ENCODE results near the gene RTP4. TPM values are rescaled to one million over a fixed set of nuclear protein-coding genes. Genes with fewer than 3 reads are reported as not detected.

RTP4 gene
- total and polyA plus RNA-seq, 8 donors = 3.6 to 65.3 (median 6.3) TPM; not detected in 2

- Histone ChIP-seq H3K9me3 (no peaks in the 10 kb centered on the region), H3K4me3 (peak overlapping the region in 2 of 4 donors; percentile 54 to 56), H3K4me1 (peaks cover 6 to 27% (median 16%) of the 10 kb centered on the region in 4 donors), H3K27ac (no peak overlapping the region), H3K27me3 (no peaks in the 10 kb centered on the region), H3K36me3 (peaks cover 0 to 25% (median 18%) of the 10 kb centered on the region in 4 donors)
- no peak for DNase-seq
- WGBS, 5 donors = 67 to 89% (median 85%) methylated on average over 3 of the region's 3 CpGs
- intact Hi-C loops (cut with DNase I; ENCODE audit: low total_unique reads) = no loop called here
- TF ChIP-seq POLR2A (IDR thresholded peaks at IDR 0.05) (no peak), CTCF (IDR thresholded peaks at IDR 0.05) (no peak), POLR2AphosphoS5 (IDR thresholded peaks at IDR 0.05) (no peak), EP300 (IDR thresholded peaks at IDR 0.05) (no peak)
These were observed 1.9 kb downstream of the RTP4 start for GRCh38 chr3:187370051-187370450.

GRCh38 chr3:187375581-187375980 is 7.4 kb downstream of the RTP4 start:
- 76 to 90% (median 84%) methylated on average over 5 of the region's 5 CpGs for WGBS, 5 donors
- H3K9me3 ChIP-seq = no peaks in the 10 kb centered on the region
- intact Hi-C loops (cut with DNase I; ENCODE audit: low total_unique reads) = no loop called here

GRCh38 chr3:187377842-187378241 is 9.7 kb downstream of the RTP4 start:
- Histone ChIP-seq H3K27me3 (no peaks in the 10 kb centered on the region), H3K9me3 (no peaks in the 10 kb centered on the region), H3K36me3 (peaks cover 0 to 12% (median 0%) of the 10 kb centered on the region in 4 donors), H3K4me3 (no peak overlapping the region), H3K4me1 (peaks cover 0 to 5% (median 0%) of the 10 kb centered on the region in 4 donors), H3K27ac (no peak overlapping the region)
- no peak for DNase-seq
- TF ChIP-seq POLR2A (IDR thresholded peaks at IDR 0.05) = no peak
- no peak for TF ChIP-seq EP300 (IDR thresholded peaks at IDR 0.05)
- TF ChIP-seq POLR2AphosphoS5 (IDR thresholded peaks at IDR 0.05) = no peak
- no peak for TF ChIP-seq CTCF (IDR thresholded peaks at IDR 0.05)
- WGBS, 5 donors = 71 to 96% (median 91%) methylated on average over 1 of the region's 1 CpG
- intact Hi-C loops (cut with DNase I; ENCODE audit: low total_unique reads) = no loop called here

More at GRCh38 chr3:187375581-187375980, 7.4 kb downstream of the RTP4 start:
- Histone ChIP-seq H3K4me3 (no peak overlapping the region), H3K4me1 (peaks cover 0 to 1% (median 0%) of the 10 kb centered on the region in 4 donors), H3K27ac (no peak overlapping the region), H3K36me3 (peaks cover 0 to 35% (median 18%) of the 10 kb centered on the region in 4 donors), H3K27me3 (no peaks in the 10 kb centered on the region)
- no peak for DNase-seq
- TF ChIP-seq EP300 (IDR thresholded peaks at IDR 0.05) (no peak), POLR2AphosphoS5 (IDR thresholded peaks at IDR 0.05) (no peak), POLR2A (IDR thresholded peaks at IDR 0.05) (no peak), CTCF (IDR thresholded peaks at IDR 0.05) (no peak)

- Histone ChIP-seq H3K4me1 (peaks cover 0 to 5% (median 0%) of the 10 kb centered on the region in 4 donors), H3K4me3 (no peak overlapping the region), H3K36me3 (no peaks in the 10 kb centered on the region), H3K27me3 (no peaks in the 10 kb centered on the region), H3K9me3 (no peaks in the 10 kb centered on the region), H3K27ac (no peak overlapping the region)
- peak in 1 of 2 donors; percentile 4 for DNase-seq
- WGBS, 5 donors = 57 to 72% (median 63%) methylated on average over 8 of the region's 8 CpGs
- intact Hi-C loops (cut with DNase I; ENCODE audit: low total_unique reads) = no loop called here
- TF ChIP-seq EP300 (IDR thresholded peaks at IDR 0.05) (no peak), POLR2A (IDR thresholded peaks at IDR 0.05) (no peak), CTCF (IDR thresholded peaks at IDR 0.05) (no peak), POLR2AphosphoS5 (IDR thresholded peaks at IDR 0.05) (no peak)
These were observed 14.5 kb downstream of the RTP4 start for GRCh38 chr3:187382609-187383151.

All from stomach (tissue), 9 donors.